HL-60/S4 (cell line): Measurements from ENCODE around the gene TOE1.
"Not testable (repeated sequence)": the region's sequence is repeated elsewhere in the genome, so short reads cannot be mapped to it uniquely, and the experiment has no call there.

Experiments used
- in situ Hi-C: fragments of 300-500 bp; cut with MboI; formaldehyde crosslinking; loops from 2 replicates; pipeline ENCODE4 v1.14.3; 2022; ENCODE audit warnings: low sequenced_read_pairs

The TOE1 gene

GRCh38 chr1:45339789-45340558, at the start of gene TOE1, which contains the start of gene MUTYH:
Gene TOE1 (plus strand): TSS chr1:45340170. CDS start chr1:45340253, 83 bp downstream.
Gene MUTYH (minus strand): TSS chr1:45340440. CDS start chr1:45334505, 5,935 bp downstream.
- in situ Hi-C loops: no loop called here

DNA sequence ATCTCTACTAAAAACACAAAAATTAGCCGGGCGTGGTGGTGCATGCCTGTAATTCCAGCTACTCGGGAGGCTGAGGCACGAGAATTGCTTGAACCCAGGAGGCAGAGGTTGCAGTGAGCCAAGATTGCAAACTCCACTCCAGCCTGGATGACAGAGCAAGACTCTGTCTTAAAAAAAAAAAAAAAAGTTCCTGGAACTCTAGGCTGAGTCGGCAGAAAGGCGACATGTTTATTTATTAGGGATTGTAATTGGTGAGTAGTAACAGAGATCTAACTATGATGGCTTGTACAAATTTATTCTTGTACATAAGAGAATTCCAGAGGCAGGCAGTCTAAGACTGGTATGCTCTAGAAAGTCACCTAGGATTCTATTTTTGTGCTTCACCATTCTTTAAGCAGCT, 49.0 kb upstream of the TOE1 start:
- in situ Hi-C loops: not testable (repeated sequence)

- in situ Hi-C loops: no loop called here
These were observed 48.3 kb upstream of the TOE1 start for GRCh38 chr1:45291716-45292115.

DNA sequence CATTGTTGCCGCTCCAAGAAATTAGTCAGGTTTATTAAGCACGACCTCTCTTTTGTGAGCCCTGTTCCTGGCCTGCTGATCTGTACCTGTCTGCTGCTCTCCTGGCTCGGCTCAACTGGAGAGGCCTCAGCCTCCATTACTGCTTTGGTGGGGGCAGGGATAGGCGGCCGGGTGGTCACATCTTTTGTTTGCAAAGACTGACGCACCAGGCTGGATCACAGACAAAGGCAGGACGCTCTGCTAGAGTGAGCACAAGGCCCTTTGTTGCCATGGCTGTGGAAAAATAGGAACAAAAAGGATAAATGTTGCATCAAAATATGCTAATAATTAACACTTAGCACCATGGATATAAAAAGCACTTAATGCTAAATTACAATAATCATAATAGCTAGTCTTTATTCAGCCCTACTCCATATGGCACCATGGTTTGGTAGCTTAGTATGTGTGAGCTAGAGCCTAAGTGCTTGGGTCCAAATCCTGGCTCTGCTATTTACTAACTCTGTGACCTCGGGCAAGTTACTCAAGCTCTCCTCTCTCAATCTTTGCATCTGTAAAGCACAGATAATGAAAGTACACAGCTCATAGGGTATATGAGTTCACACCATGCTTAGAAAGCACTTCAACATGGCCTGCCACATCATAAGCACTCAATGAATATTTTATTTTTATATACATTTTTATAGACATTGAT, 42.2 kb upstream of the TOE1 start:
- in situ Hi-C loops: no loop called here

DNA sequence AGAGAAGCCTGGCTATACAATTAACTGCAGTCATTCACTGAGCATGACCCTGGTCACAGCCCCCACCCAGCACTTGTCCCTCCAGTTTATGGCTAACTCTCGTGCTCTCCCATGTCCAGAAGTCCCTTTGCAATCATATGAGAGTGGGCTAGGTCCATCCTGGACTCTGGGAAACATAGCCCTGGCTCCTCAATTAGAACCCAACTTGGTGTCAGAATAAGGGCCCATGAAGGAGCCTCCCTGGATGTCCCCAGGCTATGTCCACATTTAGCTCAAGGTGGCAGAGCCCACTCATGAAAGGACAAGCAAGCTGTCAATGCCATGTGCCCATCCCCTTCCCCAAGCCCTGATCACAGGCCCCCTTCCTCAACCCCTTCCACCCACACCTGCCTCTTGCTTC, 40.7 kb upstream of the TOE1 start:
- in situ Hi-C loops: no loop called here

DNA sequence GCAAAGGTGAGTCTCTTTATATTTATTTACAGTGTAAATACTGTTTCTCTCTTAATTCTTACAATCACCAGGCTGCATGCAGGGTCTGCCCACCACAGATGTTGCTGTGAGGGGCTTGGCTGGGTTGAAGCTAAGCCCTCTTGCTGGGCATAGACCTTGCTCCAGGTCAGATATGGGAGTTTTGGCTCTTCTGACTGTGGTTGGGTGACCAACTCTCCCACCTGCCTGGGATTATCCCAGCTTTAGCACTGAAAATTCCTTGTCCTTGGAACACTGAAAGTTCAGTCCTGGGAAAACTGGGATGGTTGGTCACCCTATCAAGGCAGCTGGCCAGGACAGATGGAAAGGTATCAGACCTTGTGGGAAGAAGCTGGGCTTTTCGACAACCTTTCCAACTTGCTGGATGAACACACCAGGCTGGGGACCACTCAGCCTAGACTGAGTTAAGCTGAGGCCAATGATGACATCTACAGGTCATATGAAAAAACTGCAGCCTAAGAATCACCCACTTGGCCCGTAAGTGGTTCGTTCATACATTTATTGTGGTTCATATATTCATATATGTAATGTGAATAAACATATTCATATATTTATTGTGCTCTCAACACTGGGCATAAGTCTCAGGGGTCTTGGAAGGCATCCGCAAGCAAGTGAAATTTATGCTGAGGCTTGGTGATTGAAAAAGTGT, 39.8 kb upstream of the TOE1 start:
- in situ Hi-C loops: loop anchor here (5.0 kb wide), 2 partner anchors 288 to 508 kb away; partner anchors contain the start of genes HECTD3 and UROD

DNA sequence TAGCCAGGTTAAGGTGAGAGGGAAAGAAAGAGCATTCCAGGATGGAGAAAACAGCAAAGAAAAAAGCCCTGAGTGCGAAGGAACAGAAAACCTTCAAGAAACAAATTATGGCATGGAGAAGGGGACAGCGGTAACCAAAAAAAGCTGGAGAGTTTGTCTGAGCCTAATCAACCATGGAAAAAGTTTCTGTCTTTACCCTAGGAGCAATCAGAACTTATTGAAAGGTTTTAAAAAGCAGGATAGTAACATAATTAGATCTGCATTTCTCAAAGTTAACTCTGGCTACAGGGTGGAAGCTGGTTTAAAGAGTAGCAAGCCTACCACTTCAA, 39.3 kb upstream of the TOE1 start:
- in situ Hi-C loops: loop anchor here (5.0 kb wide), 2 partner anchors 288 to 508 kb away; partner anchors contain the start of genes HECTD3 and UROD

- in situ Hi-C loops: loop anchor here (5.0 kb wide), 2 partner anchors 290 to 510 kb away; partner anchors contain the start of genes HECTD3 and UROD
These were observed 37.3 kb upstream of the TOE1 start for GRCh38 chr1:45302505-45303150.

DNA sequence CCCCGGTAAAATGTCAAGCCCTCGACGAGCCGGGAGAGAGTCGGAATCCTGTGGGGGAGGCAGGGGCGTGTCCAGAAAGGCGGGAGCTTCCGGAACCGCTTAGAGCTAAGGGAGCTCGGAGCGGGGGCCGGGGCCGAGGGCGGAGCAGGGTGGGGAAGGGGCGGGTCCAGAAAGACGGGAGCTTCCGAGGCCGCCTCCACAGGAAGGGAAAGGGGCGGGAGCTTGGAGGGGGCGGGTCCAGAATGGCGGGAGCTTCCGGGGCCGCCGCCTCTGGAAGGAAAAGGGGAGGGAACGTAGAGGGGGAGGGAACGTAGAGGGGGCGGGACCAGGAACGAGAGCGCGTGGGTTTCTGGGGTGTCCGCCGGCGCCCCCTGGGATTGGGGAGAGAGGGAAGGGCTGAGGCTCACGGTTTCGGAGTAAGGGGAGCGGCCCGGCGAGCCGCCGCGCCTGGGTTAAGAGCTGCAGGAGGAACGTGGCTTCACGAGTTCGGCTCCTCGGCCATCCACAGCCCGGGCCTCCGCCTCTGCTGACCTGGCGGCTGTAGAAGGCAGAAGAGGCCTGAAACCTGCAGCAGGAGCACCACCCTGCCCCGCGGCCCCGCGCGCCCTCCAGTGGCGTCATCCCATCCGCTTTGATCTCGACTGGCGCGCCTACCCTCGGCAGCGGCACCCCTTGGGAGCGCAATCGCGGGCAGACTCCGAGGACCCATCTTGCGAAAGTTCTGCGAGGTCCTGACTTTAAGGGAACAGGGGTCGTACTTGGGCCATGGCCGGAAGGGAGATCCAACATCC, 36.3 kb upstream of the TOE1 start:
- in situ Hi-C loops: loop anchor here (5.0 kb wide), 2 partner anchors 291 to 511 kb away; partner anchors contain the start of genes HECTD3 and UROD

DNA sequence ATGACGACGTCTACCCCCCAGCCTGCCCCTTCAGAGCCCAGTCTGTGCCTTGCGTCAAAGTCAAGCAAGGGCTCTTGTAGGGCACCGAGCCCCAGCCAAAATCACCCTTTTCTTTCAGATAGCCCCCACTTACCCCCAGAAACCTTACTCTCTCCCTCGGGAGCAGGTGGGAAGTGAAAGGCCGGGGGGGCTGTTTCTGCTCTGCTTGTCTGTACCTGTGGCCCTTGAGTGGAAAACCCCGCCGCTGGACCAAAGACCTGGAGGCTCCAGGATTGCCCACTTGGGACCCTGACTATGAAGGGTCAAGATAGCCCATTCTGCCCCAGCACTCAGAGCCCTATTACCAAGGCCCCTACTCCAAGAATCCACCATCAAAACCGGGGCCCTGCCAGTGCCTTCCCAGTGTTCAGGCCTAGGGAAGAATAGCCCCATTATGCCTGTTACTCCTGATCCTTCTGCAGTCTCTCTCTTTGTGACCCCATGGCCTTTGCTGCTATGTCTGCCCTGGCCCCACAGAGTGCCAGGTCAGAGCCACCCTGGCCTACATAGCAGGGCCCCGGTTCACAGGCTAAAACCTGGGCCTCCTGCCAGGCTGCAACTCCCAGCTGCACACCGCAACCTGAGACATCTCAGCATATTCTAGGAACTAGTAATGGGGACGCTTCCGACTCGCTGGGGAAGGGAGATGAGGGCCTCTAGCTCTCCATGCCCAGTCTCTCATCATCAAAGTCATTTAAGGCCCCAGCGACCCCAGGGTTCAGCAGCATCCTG, 35.5 kb upstream of the TOE1 start:
- in situ Hi-C loops: loop anchor here (5.0 kb wide), 2 partner anchors 292 to 512 kb away; partner anchors contain the start of genes HECTD3 and UROD

- in situ Hi-C loops: no loop called here
These were observed 34.7 kb upstream of the TOE1 start for GRCh38 chr1:45305231-45305630.

GRCh38 chr1:45306319-45306718, 33.7 kb upstream of the TOE1 start:
- in situ Hi-C loops: no loop called here

- in situ Hi-C loops: no loop called here
These were observed 33.1 kb upstream of the TOE1 start for GRCh38 chr1:45306905-45307304.

- in situ Hi-C loops: no loop called here
These were observed 25.7 kb upstream of the TOE1 start for GRCh38 chr1:45314266-45314665.

GRCh38 chr1:45317166-45317565, 22.8 kb upstream of the TOE1 start:
- in situ Hi-C loops: no loop called here

DNA sequence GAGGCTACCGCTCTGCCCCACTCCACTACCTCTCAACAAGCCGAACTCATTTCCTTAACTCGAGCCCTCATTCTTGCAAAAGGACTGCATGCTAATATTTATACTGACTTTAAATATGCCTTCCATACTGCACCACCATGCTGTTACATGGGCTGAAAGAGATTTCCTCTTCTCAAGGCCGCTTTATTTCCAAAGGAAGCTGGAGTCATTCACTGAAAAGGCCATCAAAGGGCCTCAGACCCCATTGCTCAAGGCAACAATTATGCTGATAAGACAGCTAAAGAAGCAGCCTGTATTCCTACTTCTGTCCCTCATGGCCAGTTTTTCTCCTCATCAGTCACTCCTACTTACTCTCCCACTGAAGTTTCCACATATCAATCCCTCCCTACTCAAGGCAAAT, 20.2 kb upstream of the TOE1 start:
- in situ Hi-C loops: no loop called here

DNA sequence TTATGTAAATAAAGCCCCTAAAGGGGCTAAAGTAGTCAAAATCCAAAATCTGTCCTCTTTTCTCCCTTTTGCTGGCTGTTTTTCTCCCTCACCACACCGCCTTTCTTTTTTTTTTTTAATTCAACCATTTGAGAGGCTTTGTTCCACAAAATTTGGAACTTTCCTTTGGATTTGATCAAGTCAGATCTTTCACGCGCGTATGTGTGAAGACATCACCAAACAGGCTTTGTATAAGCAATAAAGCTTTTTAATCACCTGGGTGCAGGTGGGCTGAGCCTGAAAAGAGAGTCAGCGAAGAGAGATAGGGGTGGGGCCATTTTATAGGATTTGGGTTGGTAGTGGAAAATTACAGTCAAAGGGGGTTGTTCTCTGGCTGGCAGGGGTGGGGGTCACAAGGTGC, 18.5 kb upstream of the TOE1 start:
- in situ Hi-C loops: no loop called here

DNA sequence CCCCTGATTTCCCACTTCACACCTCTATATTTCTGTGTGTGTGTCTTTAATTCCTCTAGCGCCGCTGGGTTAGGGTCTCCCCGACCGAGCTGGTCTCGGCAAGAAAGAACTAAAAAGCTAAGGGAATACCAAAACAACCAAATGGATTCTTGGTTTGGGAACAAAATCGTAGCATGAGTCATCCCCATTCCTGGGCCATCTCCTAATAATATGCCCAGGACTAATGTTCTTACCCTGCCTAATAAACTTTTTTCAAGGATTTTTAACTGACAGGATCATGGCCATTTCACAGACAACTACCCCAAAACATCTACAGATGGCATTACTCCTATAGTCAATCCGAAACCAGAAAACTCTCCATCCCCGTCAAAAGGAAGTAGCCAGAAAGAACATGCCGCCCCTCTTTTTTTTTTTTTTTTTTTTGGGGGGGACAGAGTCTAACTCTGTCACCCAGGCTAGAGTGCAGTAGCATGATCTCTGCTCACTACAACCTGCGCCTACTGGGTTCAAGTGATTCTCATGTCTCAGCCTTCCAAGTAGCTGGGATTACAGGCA, 17.4 kb upstream of the TOE1 start:
- in situ Hi-C loops: no loop called here
